Suprapubic skin (tissue), 4 donors: ENCODE data around the gene CPA2. TPM values are rescaled to one million over a fixed set of nuclear protein-coding genes. Genes with fewer than 3 reads are reported as not detected.
A peak's percentile ranks its signal among the peaks of the same experiment; 100 is the strongest.

Experiments
- DNase-seq, 2 donors: peaks; one replicate each; pipeline ENCODE4 v3.0.0-alpha.2; 2019; ENCODE audit warnings: low spot score in 2 of 2
- H3K27ac ChIP-seq: fragments of 200-600 bp; sonication (generic); one replicate; pipeline ENCODE4 v1.5.1; 2019
- H3K27me3 ChIP-seq: fragments of 200-600 bp; sonication (generic); one replicate; pipeline ENCODE4 v1.5.1; 2019
- H3K36me3 ChIP-seq: fragments of 200-600 bp; sonication (generic); one replicate; pipeline ENCODE4 v1.5.1; 2019
- H3K4me1 ChIP-seq: fragments of 200-600 bp; sonication (generic); one replicate; pipeline ENCODE4 v1.5.1; 2019
- H3K4me3 ChIP-seq: fragments of 200-600 bp; sonication (generic); one replicate; pipeline ENCODE4 v1.5.1; 2019; ENCODE audit warnings: mild to moderate bottlenecking
- H3K9me3 ChIP-seq: fragments of 200-600 bp; sonication (generic); one replicate; pipeline ENCODE4 v1.5.1; 2019
- CTCF ChIP-seq, 2 donors: fragments of 200-600 bp in 1 of 2; fragments of 450-650 bp in 1 of 2; sonication (generic) in 1 of 2; IDR thresholded peaks; one replicate each; pipeline ENCODE4 v1.5.1; 2016 to 2019; ENCODE audit warnings: antibody characterized with exemption in 2 of 2, mild to moderate bottlenecking in 1 of 2, moderate library complexity in 1 of 2
- EP300 ChIP-seq: sonication (generic); formaldehyde crosslinking; IDR thresholded peaks from one replicate; pipeline ENCODE4 v1.6.1; 2017; ENCODE audit warnings: antibody characterized with exemption
- POLR2A ChIP-seq, 2 donors: fragments of 450-650 bp; IDR thresholded peaks; one replicate each; pipeline ENCODE4 v1.6.1; 2017; ENCODE audit warnings: antibody characterized with exemption in 2 of 2, mild to moderate bottlenecking in 2 of 2, moderate library complexity in 2 of 2
- POLR2AphosphoS5 ChIP-seq, 3 donors: sonication (generic); formaldehyde crosslinking; IDR thresholded peaks; one replicate each; pipeline ENCODE4 v1.6.1; 2017; ENCODE audit warnings: antibody characterized with exemption in 3 of 3
- WGBS: methylation state at CpG from one replicate; pipeline ENCODE4 v1.1.5; 2018; 5-methylcytosine and 5-hydroxymethylcytosine counted together
- total RNA-seq, 4 donors: library from RNA; depleted of rRNA; stranded (reverse); fragments of >200 nt; gene quantifications; one replicate each; pipeline ENCODE4 v1.1.0, GENCODE V29; 2016

The CPA2 gene
- total RNA-seq, 4 donors from 2014 or later, result not detected

- Histone ChIP-seq H3K36me3 (no peaks in the 10 kb centered on the region), H3K4me3 (no peak overlapping the region), H3K27me3 (no peaks in the 10 kb centered on the region), H3K27ac (no peak overlapping the region), H3K9me3 (no peaks in the 10 kb centered on the region), H3K4me1 (peaks cover 12% of the 10 kb centered on the region)
- WGBS, result 52% methylated on average over 6 of the region's 6 CpGs
- TF ChIP-seq EP300 (no peak), CTCF (IDR thresholded peaks at IDR 0.05) (no peak), POLR2A (IDR thresholded peaks at IDR 0.05) (no peak), POLR2AphosphoS5 (IDR thresholded peaks at IDR 0.05) (no peak)
- no peak for DNase-seq
Measured at GRCh38 chr7:130334274-130334673, 67.6 kb downstream of the CPA2 start.

DNA sequence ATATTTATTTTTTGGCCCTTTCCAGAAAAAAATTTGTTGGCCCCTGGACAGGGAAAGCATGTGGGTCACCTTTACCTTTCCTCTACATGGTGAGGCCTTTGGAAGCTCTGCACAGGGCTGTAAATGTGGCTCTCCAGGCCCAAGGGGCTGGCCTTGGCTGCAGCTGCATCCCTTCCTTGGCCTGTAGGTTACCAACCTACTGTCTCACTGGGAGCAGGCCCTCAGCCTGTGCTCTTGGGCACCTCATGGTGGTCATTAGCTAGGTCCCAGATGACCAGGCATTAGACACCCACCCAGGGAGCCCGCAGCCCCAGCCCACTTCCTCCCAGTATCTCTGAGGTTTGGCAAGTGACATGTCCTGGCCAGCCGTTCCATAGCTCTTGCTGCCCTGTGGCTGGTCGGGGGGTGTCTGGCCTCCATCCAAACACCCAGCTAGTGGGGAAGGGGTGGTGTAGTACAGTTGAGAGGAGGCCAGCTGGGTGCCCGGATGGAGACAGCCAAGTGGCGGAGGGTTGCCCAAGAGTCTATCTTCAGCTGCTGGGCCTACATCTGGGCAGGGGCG, 70.8 kb downstream of the CPA2 start:
- H3K9me3 ChIP-seq, result no peaks in the 10 kb centered on the region
- no peaks in the 10 kb centered on the region for H3K27me3 ChIP-seq
- no peak for TF ChIP-seq POLR2AphosphoS5 (IDR thresholded peaks at IDR 0.05)
- no peak for TF ChIP-seq POLR2A (IDR thresholded peaks at IDR 0.05)
- no peak for TF ChIP-seq CTCF (IDR thresholded peaks at IDR 0.05)
- TF ChIP-seq EP300, result no peak
- H3K4me1 ChIP-seq, result peaks cover 12% of the 10 kb centered on the region
- no peaks in the 10 kb centered on the region for H3K36me3 ChIP-seq
- H3K27ac ChIP-seq, result no peak overlapping the region
- WGBS, result 75% methylated on average over 4 of the region's 6 CpGs
- no peak overlapping the region for H3K4me3 ChIP-seq
- peak in 1 of 2 donors; percentile 60 for DNase-seq

GRCh38 chr7:130338233-130338632, 71.6 kb downstream of the CPA2 start:
- WGBS, result 88% methylated on average over 3 of the region's 3 CpGs
- no peak for TF ChIP-seq EP300
- no peak for TF ChIP-seq POLR2A (IDR thresholded peaks at IDR 0.05)
- TF ChIP-seq POLR2AphosphoS5 (IDR thresholded peaks at IDR 0.05), result no peak
- TF ChIP-seq CTCF (IDR thresholded peaks at IDR 0.05), result no peak
- Histone ChIP-seq H3K36me3 (no peaks in the 10 kb centered on the region), H3K27me3 (no peaks in the 10 kb centered on the region), H3K9me3 (no peaks in the 10 kb centered on the region), H3K4me1 (peaks cover 7% of the 10 kb centered on the region), H3K4me3 (no peak overlapping the region), H3K27ac (no peak overlapping the region)
- no peak for DNase-seq

Other genes starting within 250 kb of the CPA2 start
- 1 to 10 TPM; 6.4 to 9.1 (median 7.5) TPM for gene ZC3HC1, start 215.5 kb upstream of the CPA2 start, total RNA-seq
- 10 to 100 TPM; 17.8 to 26.9 (median 22.3) TPM for gene KLHDC10, start 196.3 kb upstream of the CPA2 start, total RNA-seq
- gene TMEM209, start 61.5 kb upstream of the CPA2 start, total RNA-seq, result 10 to 100 TPM in 3 of 4 donors, 1 to 10 TPM in 1; 8.7 to 15.0 (median 12.6) TPM
- not detected for gene SSMEM1, start 59.0 kb upstream of the CPA2 start, total RNA-seq
- gene CPA4, start 26.3 kb downstream of the CPA2 start, total RNA-seq, result 100 to 1,000 TPM in 1 of 4 donors, 10 to 100 TPM in 3; 68.7 to 116 (median 83.0) TPM
- gene CPA5, start 78.0 kb downstream of the CPA2 start, total RNA-seq, result under 1 TPM in 1 of 4 donors, not detected in 3; 0.30 TPM
- gene CPA1, start 113.6 kb downstream of the CPA2 start, total RNA-seq, result not detected
- 1 to 10 TPM; 1.1 to 4.6 (median 4.2) TPM for gene CEP41, start 174.2 kb downstream of the CPA2 start, total RNA-seq
- 10 to 100 TPM in 3 of 4 donors, 1 to 10 TPM in 1; 7.5 to 17.5 (median 12.4) TPM for gene MEST, start 225.2 kb downstream of the CPA2 start, total RNA-seq